SK-MEL-5 (cell line): ENCODE measurements around the gene EHF. TPM values are rescaled to one million over a fixed set of nuclear protein-coding genes. Genes with fewer than 3 reads are reported as not detected.

Source experiments
- DNase-seq: peaks from one replicate; pipeline ENCODE4 v3.0.0-alpha.2; 2016; ENCODE audit warnings: low read depth, low spot score
- in situ Hi-C: cut with HindIII; loops from 2 replicates; pipeline ENCODE4 v1.10.0; 2016; ENCODE audit warnings: low sequenced_read_pairs, high pct_unique_total_duplicates, low pct_unique_long_range_greater_than_20kb
- total RNA-seq: library from RNA; depleted of rRNA; stranded (reverse); fragments of >200 nt; shearing (Covaris generic); gene quantifications from 2 replicates; pipeline ENCODE4 v1.2.3, GENCODE V29; 2014

EHF gene
- total RNA-seq, 1 experiment from 2014 or later, result 0.13 TPM

DNA sequence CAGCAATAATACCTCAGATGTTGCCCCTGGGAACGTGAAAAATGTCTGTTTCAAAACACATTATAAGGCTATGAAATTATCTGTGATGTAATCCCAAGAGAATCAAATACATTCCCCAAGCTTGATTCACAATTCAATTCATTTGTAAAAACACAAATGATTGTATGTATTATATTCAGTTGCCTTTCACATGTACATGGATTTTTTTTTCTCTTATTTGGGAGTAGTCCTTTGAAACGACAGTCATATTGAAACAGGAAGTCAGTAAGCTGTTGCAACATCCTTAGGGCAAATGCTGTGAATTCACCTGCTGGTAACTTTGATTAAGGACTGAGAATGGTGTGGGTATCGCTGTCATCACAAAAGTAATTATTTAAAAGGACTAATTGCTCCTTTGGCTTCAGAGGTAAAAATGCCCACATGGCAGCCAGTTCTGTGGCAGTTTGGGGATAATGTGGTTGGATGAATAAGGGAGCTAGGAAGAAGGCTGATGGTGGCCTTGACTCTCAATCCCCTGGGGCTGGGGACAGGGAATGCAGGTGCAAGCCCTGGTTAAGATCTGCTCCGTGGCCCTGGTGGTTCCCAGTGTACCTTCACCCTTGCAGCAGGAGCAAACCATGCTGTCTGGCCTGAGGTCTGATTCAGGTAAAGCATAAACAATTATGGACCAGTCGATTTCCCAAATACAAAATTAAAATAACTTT is 13.2 kb downstream of the EHF start:
- no peak for DNase-seq
- in situ Hi-C loops, result no loop called here

GRCh38 chr11:34634694-34635062 is 13.8 kb downstream of the EHF start:
- in situ Hi-C loops, result no loop called here
- no peak for DNase-seq

GRCh38 chr11:34636127-34636526 is 15.2 kb downstream of the EHF start:
- in situ Hi-C loops, result no loop called here
- DNase-seq, result no peak

DNA sequence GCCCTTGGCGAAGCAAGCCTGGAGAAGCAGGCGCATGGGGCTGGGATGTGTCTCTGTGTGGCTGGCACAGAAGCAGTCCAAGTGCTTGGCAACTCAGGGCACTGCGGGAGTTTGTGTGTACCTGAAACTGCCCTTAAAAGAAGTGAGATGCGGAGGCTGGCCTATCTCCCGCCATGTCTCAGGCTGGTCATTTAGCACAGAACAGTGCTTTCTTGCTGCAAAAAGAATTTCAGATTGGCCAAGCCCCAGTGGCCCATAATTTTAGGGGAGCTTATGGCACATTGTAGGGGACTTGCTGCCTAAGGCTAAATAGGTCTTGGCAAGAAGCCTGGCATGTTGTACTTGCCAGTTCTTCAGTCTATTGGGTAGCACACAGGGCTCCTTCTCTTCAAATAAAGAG is 16.4 kb downstream of the EHF start:
- in situ Hi-C loops, result no loop called here
- DNase-seq, result no peak

GRCh38 chr11:34638897-34639296 is 18.0 kb downstream of the EHF start:
- no peak for DNase-seq
- in situ Hi-C loops, result no loop called here

DNA sequence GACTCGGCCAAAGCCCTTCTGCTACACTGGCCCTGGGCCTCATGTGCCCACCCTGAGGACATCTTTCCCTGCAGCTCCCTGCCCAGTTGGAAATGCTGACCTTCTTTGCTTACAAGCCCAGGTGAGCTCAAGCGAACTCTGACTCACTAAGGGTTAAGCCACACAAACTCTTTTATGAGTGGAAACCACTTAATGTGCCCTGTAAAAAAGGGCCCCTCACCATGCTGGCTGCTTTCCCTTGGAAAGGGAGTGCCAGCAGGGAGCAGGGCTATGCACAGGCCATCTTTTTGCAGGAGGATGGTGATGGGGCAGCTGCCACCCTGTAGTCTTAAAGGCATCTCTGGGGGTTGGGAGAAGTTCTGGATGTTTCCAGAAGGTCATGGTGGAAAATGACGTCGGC is 18.7 kb downstream of the EHF start:
- DNase-seq, result no peak
- in situ Hi-C loops, result no loop called here

GRCh38 chr11:34640050-34640923 is 19.4 kb downstream of the EHF start:
- in situ Hi-C loops, result no loop called here

GRCh38 chr11:34640924-34641275 is 20.0 kb downstream of the EHF start:
- in situ Hi-C loops, result no loop called here
- DNase-seq, result no peak

More at GRCh38 chr11:34640050-34640923, 19.4 kb downstream of the EHF start:
- DNase-seq, result no peak

GRCh38 chr11:34641456-34641855 is 20.6 kb downstream of the EHF start:
- in situ Hi-C loops, result no loop called here
- DNase-seq, result no peak

DNA sequence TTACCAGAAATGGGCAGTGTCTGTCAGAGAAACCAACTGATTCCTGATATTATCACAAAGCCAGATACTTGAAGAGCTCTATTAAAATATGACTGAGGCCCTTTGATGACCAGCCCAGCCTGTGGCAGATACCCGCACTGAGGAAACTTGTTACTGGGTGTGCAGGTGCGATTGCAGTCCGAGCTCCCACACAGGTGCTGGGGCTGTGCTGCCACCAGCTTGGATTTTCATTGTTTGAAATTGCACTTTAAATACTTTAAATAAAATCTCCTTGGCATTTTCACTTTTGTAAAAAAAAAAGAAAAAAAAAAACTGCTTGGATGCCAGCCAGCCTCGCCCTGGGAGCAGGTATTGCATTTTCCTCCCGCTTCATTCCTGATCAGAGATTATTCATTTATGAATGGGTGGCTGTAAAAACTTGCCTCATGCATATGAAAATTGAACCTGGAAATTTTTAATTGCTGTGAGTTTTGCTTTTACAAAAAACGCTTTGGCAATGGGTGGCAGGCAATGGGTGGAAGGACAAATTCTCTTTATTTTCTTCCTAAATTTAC is 21.2 kb downstream of the EHF start:
- DNase-seq, result no peak
- in situ Hi-C loops, result no loop called here

GRCh38 chr11:34642873-34643272 is 22.0 kb downstream of the EHF start:
- DNase-seq, result no peak
- in situ Hi-C loops, result no loop called here

GRCh38 chr11:34643311-34643710 is 22.4 kb downstream of the EHF start:
- DNase-seq, result no peak
- in situ Hi-C loops, result no loop called here

DNA sequence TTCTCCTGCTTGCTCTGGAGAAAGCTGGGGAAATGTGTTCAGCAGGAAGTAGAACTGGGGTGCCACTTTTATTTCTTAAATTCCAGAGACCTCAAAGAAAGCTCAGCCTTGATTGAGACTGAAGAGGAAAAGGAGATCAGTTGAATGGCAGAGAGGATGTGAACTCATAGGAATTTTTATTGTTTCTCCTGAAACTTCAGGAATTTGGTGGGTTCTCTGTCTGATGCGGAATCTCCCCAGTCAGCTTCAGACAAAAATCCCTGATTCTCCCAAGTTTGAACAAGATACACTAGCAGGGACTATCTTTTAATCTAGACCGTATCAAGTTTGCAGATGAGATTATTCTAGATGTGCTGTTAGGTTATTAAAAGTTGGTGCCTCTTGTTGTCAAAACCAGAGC is 23.0 kb downstream of the EHF start:
- in situ Hi-C loops, result no loop called here
- DNase-seq, result no peak

DNA sequence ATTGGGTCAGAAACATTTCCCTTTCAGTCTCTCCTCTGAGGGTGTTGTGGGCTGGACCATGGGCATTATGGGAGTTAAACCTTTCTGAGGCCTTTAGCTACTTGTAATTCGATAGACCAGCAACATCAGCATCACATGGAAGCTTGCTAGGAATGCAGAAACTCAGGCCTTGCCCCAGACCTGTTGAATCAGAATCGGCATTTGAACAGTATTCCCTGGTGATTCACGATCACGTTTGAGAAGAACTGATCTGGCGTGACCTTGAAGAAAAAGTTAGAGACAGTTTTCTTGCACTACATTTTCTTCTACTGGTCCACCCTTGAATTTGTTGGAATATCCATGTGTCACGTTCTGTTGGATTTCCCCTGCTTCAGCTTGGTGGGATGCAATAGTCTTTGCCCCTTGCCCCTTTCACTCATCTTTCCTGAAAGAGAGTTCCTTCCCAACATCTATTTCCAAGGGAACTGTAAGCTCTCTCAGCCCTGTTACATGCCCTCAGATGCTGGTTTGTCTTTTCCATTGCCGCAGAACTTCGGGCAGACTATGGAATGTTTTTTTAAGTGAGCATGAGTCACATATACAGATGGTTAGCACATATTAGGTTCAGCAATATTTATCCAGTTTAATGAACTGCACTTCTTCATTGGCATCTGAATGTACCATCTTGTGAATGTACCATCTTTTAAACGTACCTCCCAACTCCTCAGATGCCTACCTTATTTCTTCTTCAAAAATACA is 23.9 kb downstream of the EHF start:
- in situ Hi-C loops, result no loop called here
- no peak for DNase-seq

DNA sequence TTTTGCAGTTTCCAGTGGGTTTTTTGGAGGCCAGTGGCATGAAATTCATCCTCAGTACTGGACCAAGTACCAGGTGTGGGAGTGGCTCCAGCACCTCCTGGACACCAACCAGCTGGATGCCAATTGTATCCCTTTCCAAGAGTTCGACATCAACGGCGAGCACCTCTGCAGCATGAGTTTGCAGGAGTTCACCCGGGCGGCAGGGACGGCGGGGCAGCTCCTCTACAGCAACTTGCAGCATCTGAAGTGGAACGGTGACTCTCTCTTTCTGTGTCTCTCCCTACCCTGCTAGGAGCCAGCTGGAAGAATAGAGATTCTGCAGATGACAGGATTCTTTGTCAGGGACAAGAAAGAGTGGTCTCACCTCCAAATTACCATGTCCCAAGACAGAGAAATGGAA is 25.5 kb downstream of the EHF start:
- no peak for DNase-seq
- in situ Hi-C loops, result no loop called here

DNA sequence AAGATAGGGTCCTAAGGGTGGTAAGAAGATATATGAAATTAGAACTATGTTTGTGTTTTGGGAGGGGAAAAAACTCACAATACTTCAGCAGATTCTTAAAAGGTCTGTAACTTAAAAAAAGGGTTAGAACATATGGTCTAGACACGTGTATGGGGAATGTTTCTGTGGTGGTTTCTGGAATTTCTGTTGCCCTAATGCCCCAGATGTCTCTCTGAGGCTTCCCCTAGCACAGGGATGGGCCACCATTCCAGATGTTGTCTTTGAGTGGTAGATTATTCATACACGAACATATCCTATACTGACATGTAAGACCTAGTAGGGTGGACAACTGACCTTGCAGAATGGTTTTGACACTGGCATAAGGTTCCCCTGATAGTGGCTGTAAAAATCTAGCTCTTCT is 26.2 kb downstream of the EHF start:
- in situ Hi-C loops, result no loop called here
- no peak for DNase-seq

- DNase-seq, result no peak
- in situ Hi-C loops, result no loop called here
Measured at GRCh38 chr11:34647532-34647931, 26.6 kb downstream of the EHF start.

- no peak for DNase-seq
- in situ Hi-C loops, result no loop called here
Measured at GRCh38 chr11:34648036-34648435, 27.1 kb downstream of the EHF start.
